ENCODE measurements around the gene MYCN. TPM values are rescaled to one million over a fixed set of nuclear protein-coding genes. Genes with fewer than 3 reads are reported as not detected.

MYCN gene
- total RNA-seq, 1 experiment from 2014 or later: not detected

- H3F3A ChIP-seq (ENCODE audit: low read length, unreplicated experiment): no peaks in the 10 kb centered on the region
- no peak overlapping the region for H3K27ac ChIP-seq (ENCODE audit: low read length)
- H3K4me2 ChIP-seq (ENCODE audit: low read length): no peak overlapping the region
- peaks cover 10% of the 10 kb centered on the region for H3K27me3 ChIP-seq (ENCODE audit: low read length)
- no peak for ATAC-seq
- no peaks in the 10 kb centered on the region for H4K20me1 ChIP-seq (ENCODE audit: low read length)
- intact Hi-C loops (cut with micrococcal nuclease): no loop called here
- H3K4me3 ChIP-seq (ENCODE audit: low read length): no peak overlapping the region
- no peaks in the 10 kb centered on the region for H3K79me2 ChIP-seq (ENCODE audit: low read length)
- no peaks in the 10 kb centered on the region for H3K4me1 ChIP-seq (ENCODE audit: insufficient read depth, low read length)
- H2AFZ ChIP-seq (ENCODE audit: low read length): no peak overlapping the region
- ChIA-PET CTCF (no interaction called here), POLR2A (ENCODE audit: unreplicated experiment) (no interaction called here)
- H3K9ac ChIP-seq (ENCODE audit: low read length): no peak overlapping the region
- no peak for DNase-seq
- no peaks in the 10 kb centered on the region for H3K9me3 ChIP-seq (ENCODE audit: low read length)
- TF ChIP-seq EZH2phosphoT487 (IDR thresholded peaks at IDR 0.05; ENCODE audit: borderline replicate concordance, low read length) (no peak), CTCF (conservative IDR thresholded peaks at IDR 0.05; ENCODE audit: low read depth, low read length) (no peak), EZH2 (IDR thresholded peaks at IDR 0.05; ENCODE audit: low read length, unreplicated experiment) (no peak)
- no peaks in the 10 kb centered on the region for H3K36me3 ChIP-seq (ENCODE audit: low read depth, low read length)
- no TSS peak for BruUV-seq (replicated peaks)
- no peaks in the 10 kb centered on the region for H3K9me2 ChIP-seq (replicated peaks; ENCODE audit: low read length)
These were observed 12.8 kb downstream of the MYCN start for GRCh38 chr2:15953147-15953630.

GRCh38 chr2:15953891-15954680, 13.7 kb downstream of the MYCN start:
- no peak overlapping the region for H2AFZ ChIP-seq (ENCODE audit: low read length)
- ChIA-PET POLR2A (ENCODE audit: unreplicated experiment) (no interaction called here), CTCF (no interaction called here)
- H4K20me1 ChIP-seq (ENCODE audit: low read length): no peaks in the 10 kb centered on the region
- no peak for ATAC-seq
- no peak overlapping the region for H3K9ac ChIP-seq (ENCODE audit: low read length)
- no peak overlapping the region for H3K27ac ChIP-seq (ENCODE audit: low read length)
- H3K4me3 ChIP-seq (ENCODE audit: low read length): no peak overlapping the region
- H3K9me2 ChIP-seq (replicated peaks; ENCODE audit: low read length): no peaks in the 10 kb centered on the region
- H3K36me3 ChIP-seq (ENCODE audit: low read depth, low read length): no peaks in the 10 kb centered on the region
- intact Hi-C loops (cut with micrococcal nuclease): no loop called here
- no peak for TF ChIP-seq EZH2 (IDR thresholded peaks at IDR 0.05; ENCODE audit: low read length, unreplicated experiment)
- no peak for TF ChIP-seq CTCF (conservative IDR thresholded peaks at IDR 0.05; ENCODE audit: low read depth, low read length)
- TF ChIP-seq EZH2phosphoT487 (IDR thresholded peaks at IDR 0.05; ENCODE audit: borderline replicate concordance, low read length): no peak
- no peak for DNase-seq
- H3K4me1 ChIP-seq (ENCODE audit: insufficient read depth, low read length): no peaks in the 10 kb centered on the region
- H3K9me3 ChIP-seq (ENCODE audit: low read length): no peaks in the 10 kb centered on the region
- H3F3A ChIP-seq (ENCODE audit: low read length, unreplicated experiment): no peaks in the 10 kb centered on the region
- H3K79me2 ChIP-seq (ENCODE audit: low read length): no peaks in the 10 kb centered on the region
- BruUV-seq (replicated peaks): no TSS peak
- H3K4me2 ChIP-seq (ENCODE audit: low read length): no peak overlapping the region
- peaks cover 1% of the 10 kb centered on the region; the same call in 1 of the 2 replicates for H3K27me3 ChIP-seq (ENCODE audit: low read length)

GRCh38 chr2:15954761-15955160, 14.4 kb downstream of the MYCN start:
- H3K9me2 ChIP-seq (replicated peaks; ENCODE audit: low read length): no peaks in the 10 kb centered on the region
- no peak overlapping the region for H3K4me2 ChIP-seq (ENCODE audit: low read length)
- H3K79me2 ChIP-seq (ENCODE audit: low read length): no peaks in the 10 kb centered on the region
- no peak overlapping the region for H3K27ac ChIP-seq (ENCODE audit: low read length)
- no peaks in the 10 kb centered on the region for H3K36me3 ChIP-seq (ENCODE audit: low read depth, low read length)
- H3K27me3 ChIP-seq (ENCODE audit: low read length): no peaks in the 10 kb centered on the region
- CTCF ChIA-PET: no interaction called here
- POLR2A ChIA-PET (ENCODE audit: unreplicated experiment): no interaction called here
- no peaks in the 10 kb centered on the region for H3K4me1 ChIP-seq (ENCODE audit: insufficient read depth, low read length)
- no peak overlapping the region for H3K9ac ChIP-seq (ENCODE audit: low read length)
- no peaks in the 10 kb centered on the region for H3F3A ChIP-seq (ENCODE audit: low read length, unreplicated experiment)
- no peak for ATAC-seq
- intact Hi-C loops (cut with micrococcal nuclease): no loop called here
- H3K4me3 ChIP-seq (ENCODE audit: low read length): no peak overlapping the region
- TF ChIP-seq EZH2 (IDR thresholded peaks at IDR 0.05; ENCODE audit: low read length, unreplicated experiment) (no peak), CTCF (conservative IDR thresholded peaks at IDR 0.05; ENCODE audit: low read depth, low read length) (no peak), EZH2phosphoT487 (IDR thresholded peaks at IDR 0.05; ENCODE audit: borderline replicate concordance, low read length) (no peak)
- H2AFZ ChIP-seq (ENCODE audit: low read length): no peak overlapping the region
- H4K20me1 ChIP-seq (ENCODE audit: low read length): no peaks in the 10 kb centered on the region
- no TSS peak for BruUV-seq (replicated peaks)
- no peaks in the 10 kb centered on the region for H3K9me3 ChIP-seq (ENCODE audit: low read length)
- no peak for DNase-seq

All from PC-3 (cell line).